ENCODE data around the gene TIMELESS. TPM values are rescaled to one million over a fixed set of nuclear protein-coding genes. Genes with fewer than 3 reads are reported as not detected.

TIMELESS gene
- total RNA-seq, 1 experiment from 2014 or later: 47.0 TPM

- ATAC-seq: peak; percentile 26
- BruUV-seq (replicated peaks): no TSS peak
- POLR2A ChIA-PET: interaction anchor here (1.2 kb wide), 1 partner anchor 168 kb away, joined by 3 read pairs; no protein-coding TSS in a partner anchor
Observed at GRCh38 chr12:56469007-56469930, 20.0 kb upstream of the TIMELESS start.

More at GRCh38 chr12:56469007-56469930, 20.0 kb upstream of the TIMELESS start:
- intact Hi-C loops (cut with micrococcal nuclease): no loop called here
- Histone ChIP-seq H3K27ac (ENCODE audit: low read depth, low read length) (peak overlapping the region; percentile 68), H3K79me2 (ENCODE audit: insufficient read depth, low read length) (peaks cover 33% of the 10 kb centered on the region), H3K4me1 (ENCODE audit: control insufficient read depth in 1 of 2, insufficient read depth in 2 of 2, low read length in 2 of 2) (peaks cover 0 to 18% of the 10 kb centered on the region in 2 experiments; a peak in 2 of 4 replicates), H3K27me3 (ENCODE audit: insufficient read depth, low read length) (no peaks in the 10 kb centered on the region), H2AFZ (ENCODE audit: low read depth, low read length, poor library complexity, severe bottlenecking) (no peak overlapping the region), H3K9ac (ENCODE audit: low read length) (peak overlapping the region; percentile 92), H3K36me3 (ENCODE audit: control insufficient read depth in 1 of 2, insufficient read depth in 2 of 2, low read length in 2 of 2) (peaks cover 0 to 17% of the 10 kb centered on the region in 2 experiments; a peak in 2 of 4 replicates), H3K4me3 (replicated peaks in 1 of 2; ENCODE audit: low read depth in 1 of 2, low read length in 2 of 2) (peak overlapping the region; percentile 74 to 99), H4K20me1 (ENCODE audit: insufficient read depth) (no peaks in the 10 kb centered on the region), H3K4me2 (ENCODE audit: low read length) (peak overlapping the region; percentile 87), H3K9me3 (ENCODE audit: control insufficient read depth in 1 of 2, insufficient read depth in 1 of 2, low read depth in 1 of 2, low read length in 2 of 2) (no peaks in the 10 kb centered on the region), H3K9me2 (ENCODE audit: insufficient read depth) (no peaks in the 10 kb centered on the region)
- CTCF ChIA-PET: no interaction called here
- RAD21 ChIA-PET (ENCODE audit: low non-redundant PET in 1 of 2, low total read pairs in 2 of 2, uncharacterized antibody in 2 of 2, unreplicated experiment in 2 of 2): no interaction called here
- TF ChIP-seq TCF7L2 (IDR thresholded peaks at IDR 0.05; ENCODE audit: borderline replicate concordance, extremely low read depth, insufficient read depth, insufficient read length) (no peak), ZNF274 (IDR thresholded peaks at IDR 0.05; ENCODE audit: low read depth, low read length) (no peak), CEBPB (IDR thresholded peaks at IDR 0.05; ENCODE audit: low read depth) (no peak), FOSL1 (IDR thresholded peaks at IDR 0.05; ENCODE audit: low read depth) (no peak), EZH2 (IDR thresholded peaks at IDR 0.05) (no peak), POLR2AphosphoS5 (IDR thresholded peaks at IDR 0.05; ENCODE audit: low read depth, low read length) (no peak), EGR1 (IDR thresholded peaks at IDR 0.05; ENCODE audit: low read depth) (no peak)
- TF ChIP-seq, protein P1, sequence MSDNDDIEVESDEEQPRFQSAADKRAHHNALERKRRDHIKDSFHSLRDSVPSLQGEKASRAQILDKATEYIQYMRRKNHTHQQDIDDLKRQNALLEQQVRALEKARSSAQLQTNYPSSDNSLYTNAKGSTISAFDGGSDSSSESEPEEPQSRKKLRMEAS (IDR thresholded peaks at IDR 0.05): no peak
- TF ChIP-seq, protein P2, sequence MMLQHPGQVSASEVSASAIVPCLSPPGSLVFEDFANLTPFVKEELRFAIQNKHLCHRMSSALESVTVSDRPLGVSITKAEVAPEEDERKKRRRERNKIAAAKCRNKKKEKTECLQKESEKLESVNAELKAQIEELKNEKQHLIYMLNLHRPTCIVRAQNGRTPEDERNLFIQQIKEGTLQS (IDR thresholded peaks at IDR 0.05): no peak
- DNase-seq (ENCODE audit: low read depth, low spot score): no peak

Data from HCT116 (cell line).